HepG2 (cell line): Measurements from ENCODE around the gene MYOM1. TPM values are rescaled to one million over a fixed set of nuclear protein-coding genes. Genes with fewer than 3 reads are reported as not detected.
A peak's percentile ranks its signal among the peaks of the same experiment; 100 is the strongest.

Experiments used
- ATAC-seq: fragments of 200-7000 bp; cut with Tn5 transposase; 3 replicates; pipeline ENCODE4 v1.9.1; 2020; ENCODE audit warnings: mild to moderate bottlenecking, moderate library complexity
- BruUV-seq: library from RNA; stranded (reverse); fragments of 400-500 nt; replicated peaks from 2 replicates; lab custom pipeline; 2021; lab: Mats Ljungman, UMichigan
- CTCF ChIA-PET: fragments of 300-600 bp; formaldehyde crosslinking; extraction: SDS; loops from one replicate; lab custom pipeline; 2021; ENCODE audit warnings: low total read pairs, inconsistent platforms, low intra/inter-chr PET ratio; lab: Yijun Ruan, JAX
- POLR2A ChIA-PET: fragments of 350-600 bp; sonication (Branson Sonifier 250); formaldehyde crosslinking; loops from one replicate; lab custom pipeline; 2020; ENCODE audit warnings: antibody characterized with exemption, inconsistent platforms; lab: Yijun Ruan, JAX
- DNase-seq: peaks from one replicate; pipeline ENCODE4 v3.0.0-alpha.2; 2015; ENCODE audit warnings: low spot score
- FAIRE-seq: peaks from 3 replicates; lab custom pipeline; 2011; peaks lifted over from hg19 to GRCh38; lab: Jason Lieb, UNC
- H2AFZ ChIP-seq: one replicate; pipeline ENCODE4 v1.6.1; 2011; ENCODE audit warnings: low read length, inconsistent platforms
- H3K27ac ChIP-seq: fragments of 300-600 bp; 3 replicates; pipeline ENCODE4 v1.8.0; 2011; ENCODE audit warnings: mixed run types, mild to moderate bottlenecking, mixed read lengths, low read length, inconsistent platforms; ENCODE audit not compliant: insufficient read depth; ENCODE audit errors: extremely low read length
- H3K27me3 ChIP-seq, 2 experiments: fragments of 200-600 bp in 1 of 2; 2 replicates in 1 of 2; 3 replicates in 1 of 2; pipeline versions ENCODE4 v1.6.0 to v1.8.0; 2011; ENCODE audit warnings: low read length in 2 of 2, mild to moderate bottlenecking in 2 of 2, moderate library complexity in 2 of 2, inconsistent platforms in 1 of 2; ENCODE audit not compliant: insufficient read depth in 2 of 2, control insufficient read depth in 1 of 2
- H3K36me3 ChIP-seq, 2 experiments: fragments of 200-600 bp in 1 of 2; replicated peaks in 1 of 2; 2 replicates in 1 of 2; 3 replicates in 1 of 2; pipeline versions ENCODE4 v1.5.1 to v1.8.0; 2011; ENCODE audit warnings: low read length in 2 of 2, inconsistent platforms in 1 of 2; ENCODE audit not compliant: insufficient read depth in 2 of 2, control insufficient read depth in 1 of 2
- H3K4me1 ChIP-seq: 2 replicates; pipeline ENCODE4 v1.5.1; 2012; ENCODE audit warnings: low read length, inconsistent platforms; ENCODE audit not compliant: insufficient read depth
- H3K4me2 ChIP-seq: 2 replicates; pipeline ENCODE4 v1.6.0; 2011; ENCODE audit warnings: low read depth, low read length, inconsistent platforms
- H3K4me3 ChIP-seq, 3 experiments: fragments of 200-600 bp in 1 of 3; sonication (generic), shearing (Covaris generic) in 1 of 3; replicated peaks in 1 of 3; 2 replicates each; pipeline ENCODE4 v1.5.1; 2011 to 2016; ENCODE audit warnings: low read length in 3 of 3, inconsistent platforms in 2 of 3, low read depth in 2 of 3, mild to moderate bottlenecking in 2 of 3, control low read depth in 1 of 3, mixed read lengths in 1 of 3; ENCODE audit not compliant: insufficient read depth in 1 of 3
- H3K79me2 ChIP-seq: one replicate; pipeline ENCODE4 v1.6.1; 2011; ENCODE audit warnings: low read length, inconsistent platforms; ENCODE audit not compliant: insufficient read depth
- H3K9ac ChIP-seq: 2 replicates; pipeline ENCODE4 v1.6.0; 2011; ENCODE audit warnings: mild to moderate bottlenecking, low read depth, low read length, inconsistent platforms; ENCODE audit not compliant: insufficient read depth
- H3K9me3 ChIP-seq: 2 replicates; pipeline ENCODE4 v1.5.1; 2012; ENCODE audit warnings: mild to moderate bottlenecking, low read length
- H4K20me1 ChIP-seq: 2 replicates; pipeline ENCODE4 v1.6.0; 2011; ENCODE audit warnings: inconsistent platforms, mild to moderate bottlenecking, low read length, moderate library complexity; ENCODE audit not compliant: insufficient read depth
- AHR ChIP-seq: IDR thresholded peaks from 2 replicates; pipeline ENCODE4 v1.6.1; 2018; ENCODE audit warnings: missing genetic modification reagents, missing compliant biosample characterization
- ATM ChIP-seq: fragments of 450-650 bp; IDR thresholded peaks from 2 replicates; pipeline ENCODE4 v1.7.1; 2017; ENCODE audit warnings: mild to moderate bottlenecking, borderline replicate concordance
- CHD2 ChIP-seq: IDR thresholded peaks from 2 replicates; pipeline ENCODE4 v1.6.1; 2011; ENCODE audit warnings: low read depth, low read length, improper control_type of control experiment
- CREM ChIP-seq, 2 experiments: sonication (generic) in 1 of 2; formaldehyde crosslinking in 1 of 2; IDR thresholded peaks; 2 replicates each; pipeline versions ENCODE4 v1.4.0 to v1.6.1; 2016 to 2020; ENCODE audit warnings: antibody characterized with exemption in 1 of 2, mild to moderate bottlenecking in 1 of 2, missing genetic modification reagents in 1 of 2
- EP300 ChIP-seq, 3 experiments: sonication (generic) in 1 of 3; formaldehyde crosslinking in 1 of 3; IDR thresholded peaks; 2 replicates each; pipeline versions ENCODE4 v1.5.1 to v1.6.1; 2011 to 2020; ENCODE audit warnings: low read depth in 2 of 3, low read length in 2 of 3, borderline replicate concordance in 1 of 3, improper control_type of control experiment in 1 of 3, mild to moderate bottlenecking in 1 of 3, missing genetic modification reagents in 1 of 3, moderate library complexity in 1 of 3
- EZH2 ChIP-seq: conservative IDR thresholded peaks from 2 replicates; pipeline ENCODE4 v1.6.1; 2012; ENCODE audit warnings: mild to moderate bottlenecking, low read depth, low read length, moderate library complexity
- FOXA3 ChIP-seq: IDR thresholded peaks from 2 replicates; pipeline ENCODE4 v1.6.1; 2016; ENCODE audit warnings: missing genetic modification reagents, missing compliant biosample characterization
- ISL2 ChIP-seq: sonication (generic); formaldehyde crosslinking; IDR thresholded peaks from 2 replicates; pipeline ENCODE4 v1.5.0; 2020; ENCODE audit warnings: missing genetic modification reagents
- NCOA2 ChIP-seq: sonication (generic); formaldehyde crosslinking; IDR thresholded peaks from 2 replicates; pipeline ENCODE4 v1.8.0; 2022; ENCODE audit warnings: inconsistent platforms
- NCOA5 ChIP-seq: sonication (generic); formaldehyde crosslinking; IDR thresholded peaks from 2 replicates; pipeline ENCODE4 v1.4.0; 2020; ENCODE audit warnings: missing genetic modification reagents
- RXRB ChIP-seq: IDR thresholded peaks from 2 replicates; pipeline ENCODE4 v1.6.1; 2016; ENCODE audit warnings: borderline replicate concordance, missing genetic modification reagents, missing compliant biosample characterization
- SATB2 ChIP-seq: sonication (generic); formaldehyde crosslinking; IDR thresholded peaks from 2 replicates; pipeline ENCODE4 v1.5.0; 2020; ENCODE audit warnings: missing genetic modification reagents
- SOX13 ChIP-seq, 3 experiments: fragments of 450-650 bp in 1 of 3; sonication (generic) in 1 of 3; formaldehyde crosslinking in 1 of 3; IDR thresholded peaks in 2 of 3; conservative IDR thresholded peaks in 1 of 3; 2 replicates each; pipeline versions ENCODE4 v1.5.0 to v1.6.1; 2016 to 2020; ENCODE audit warnings: antibody characterized with exemption in 1 of 3, mild to moderate bottlenecking in 1 of 3, missing compliant biosample characterization in 1 of 3, missing genetic modification reagents in 1 of 3, moderate library complexity in 1 of 3
- SOX5 ChIP-seq: IDR thresholded peaks from 2 replicates; pipeline ENCODE4 v1.6.1; 2016; ENCODE audit warnings: borderline replicate concordance
- ZNF121 ChIP-seq: sonication (generic); formaldehyde crosslinking; IDR thresholded peaks from 2 replicates; pipeline ENCODE4 v1.5.0; 2020; ENCODE audit warnings: mild to moderate bottlenecking, missing genetic modification reagents
- ZNF230 ChIP-seq: sonication (generic); formaldehyde crosslinking; IDR thresholded peaks from 2 replicates; pipeline ENCODE4 v1.4.0; 2020; ENCODE audit warnings: mild to moderate bottlenecking, missing genetic modification reagents
- ZNF367 ChIP-seq: sonication (generic); formaldehyde crosslinking; IDR thresholded peaks from 2 replicates; pipeline ENCODE4 v1.4.0; 2020; ENCODE audit warnings: missing genetic modification reagents, borderline replicate concordance
- ZNF432 ChIP-seq: sonication (generic); formaldehyde crosslinking; IDR thresholded peaks from 2 replicates; pipeline ENCODE4 v1.5.0; 2020; ENCODE audit warnings: missing genetic modification reagents, mild to moderate bottlenecking, borderline replicate concordance
- ZNF652 ChIP-seq: IDR thresholded peaks from 2 replicates; pipeline ENCODE4 v1.6.1; 2016; ENCODE audit warnings: low read depth, borderline replicate concordance
- ZNF792 ChIP-seq: IDR thresholded peaks from 2 replicates; pipeline ENCODE4 v1.6.1; 2016
- WGBS: methylation state at CpG from one replicate; pipeline ENCODE4 v1.1.6; 2017; ENCODE audit warnings: low lambda C conversion rate; 5-methylcytosine and 5-hydroxymethylcytosine counted together
- in situ Hi-C: cut with HindIII; loops from 2 replicates; pipeline ENCODE4 v1.10.0; 2017; ENCODE audit warnings: low pct_unique_long_range_greater_than_20kb; ENCODE audit not compliant: extremely low pct_ligation_motif_present
- intact Hi-C: fragments of 100-400 bp; cut with micrococcal nuclease; formaldehyde crosslinking; loops from one replicate; pipeline ENCODE4 v1.10.0; 2022; ENCODE audit not compliant: unreplicated experiment
- polyA plus RNA-seq, 8 experiments: library from polyadenylated mRNA; depleted of rRNA in 3 of 8; stranded (reverse) in 7 of 8; unstranded in 1 of 8; fragments of >200 nt; fragmentation: Illumina TruSeq in 4 of 8; extraction: Trizol in 4 of 8; gene quantifications; 2 replicates each; pipeline versions ENCODE4 v1.2.1 to v1.2.3, GENCODE V29; 2011 to 2016; ENCODE audit warnings: low read depth in 4 of 8, missing spikeins in 1 of 8, mixed read lengths in 1 of 8; ENCODE audit not compliant: insufficient read depth in 1 of 8
- total RNA-seq, 5 experiments: library from RNA; depleted of rRNA; stranded (reverse); fragments of >200 nt; fragmentation: Illumina TruSeq; extraction: Trizol; gene quantifications; 2 replicates each; pipeline ENCODE4 v1.2.3, GENCODE V29; 2016; ENCODE audit warnings: low read depth in 1 of 5
- TF ChIP-seq, protein P1 (sequence below): sonication (generic); formaldehyde crosslinking; IDR thresholded peaks from 2 replicates; pipeline ENCODE4 v1.4.0; 2020; ENCODE audit warnings: missing genetic modification reagents

The MYOM1 gene
- total and polyA plus RNA-seq, 2 of the 13 experiments (the other 11 are each of a cell fraction or from before 2014, with no cell fraction given) = 0.46 to 0.98 TPM

DNA sequence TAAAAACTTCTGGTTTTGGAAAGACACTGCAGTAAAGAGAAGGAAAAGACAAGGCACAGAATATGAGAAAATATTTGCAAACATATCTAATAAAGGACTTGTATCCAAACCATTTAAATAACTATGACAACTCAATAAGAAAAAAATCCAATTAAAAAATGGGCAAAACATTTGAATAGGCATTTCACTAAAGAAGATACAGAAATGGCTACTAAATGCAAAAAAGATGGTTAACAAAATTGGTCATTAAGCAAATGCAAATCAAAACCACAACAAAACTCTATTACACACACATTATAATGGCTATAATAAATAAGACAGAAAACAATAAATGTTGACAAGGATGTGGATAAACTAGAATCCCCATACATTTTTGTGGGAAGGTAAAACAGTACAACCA is 14.5 kb downstream of the MYOM1 start:
- ChIA-PET POLR2A (no interaction called here), CTCF (no interaction called here)
- BruUV-seq = no TSS peak

DNA sequence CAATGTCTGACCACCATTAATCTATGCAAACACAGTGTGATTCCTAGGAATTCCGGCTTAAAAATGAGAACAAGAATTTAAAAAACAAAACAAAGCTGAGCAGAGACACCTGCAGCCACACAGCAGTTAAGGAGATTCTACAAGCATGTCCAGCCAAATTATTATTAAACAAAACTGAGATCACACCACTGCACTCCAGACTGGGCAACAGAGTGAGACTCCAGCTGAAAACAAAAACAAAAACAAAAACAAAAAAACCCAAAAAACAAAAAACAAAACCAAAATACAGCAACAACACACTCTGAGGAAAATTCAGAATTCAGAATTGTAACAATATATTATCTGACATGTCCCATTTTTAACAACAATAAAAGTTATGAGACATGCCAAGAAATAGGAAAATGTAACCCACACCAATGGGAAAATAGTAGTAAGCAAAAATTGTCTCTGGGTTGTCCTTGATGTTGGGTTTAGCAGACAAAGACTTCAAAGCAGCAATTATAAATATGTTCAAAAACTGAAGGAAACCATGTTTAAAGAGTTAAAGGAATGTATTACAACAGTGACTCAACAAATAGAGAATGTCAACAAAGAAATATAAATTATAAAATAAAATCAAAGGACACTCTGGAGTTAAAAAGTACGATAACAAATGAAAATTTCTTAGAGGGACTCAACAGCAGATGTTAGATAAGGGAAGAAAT is 19.7 kb downstream of the MYOM1 start:
- H3K9me3 ChIP-seq = 0 out of 2 replicates have a peak, but pooled peaks cover 4% of the 10 kb centered on the region
- TF ChIP-seq SOX13 (IDR thresholded peaks at IDR 0.05) (no peak), SOX13 (CRISPR knock-in tag; conservative IDR thresholded peaks at IDR 0.05 in 1 of 2, IDR thresholded peaks at IDR 0.05 in 1 of 2) (peak in 1 of 2 experiments; percentile 72; a peak in 2 of 4 replicates), EP300 (IDR thresholded peaks at IDR 0.05; ENCODE audit: low read depth in 2 of 2, low read length in 2 of 2) (0 out of 4 replicates have a peak, but pooled peaks of 1 of the 2 experiments have one; percentile 6), EP300 (CRISPR knock-in tag; IDR thresholded peaks at IDR 0.05; ENCODE audit: borderline replicate concordance) (no peak), CREM (IDR thresholded peaks at IDR 0.05) (peak; percentile 36; the same call in 1 of the 2 replicates), CREM (CRISPR knock-in tag; IDR thresholded peaks at IDR 0.05) (no peak), AHR (CRISPR knock-in tag) (no peak), ATM (no peak), RXRB (0 out of 2 replicates have a peak, but pooled peaks have one; percentile 12), ZNF121 (CRISPR knock-in tag) (peak; percentile 51; the same call in 1 of the 2 replicates), SOX5 (CRISPR knock-in tag) (peak; percentile 51; the same call in 1 of the 2 replicates), ZNF652 (CRISPR knock-in tag) (0 out of 2 replicates have a peak, but pooled peaks have one; percentile 18), NCOA2 (CRISPR knock-in tag) (peak; percentile 61), ISL2 (CRISPR knock-in tag) (peak; percentile 28; the same call in 1 of the 2 replicates), FOXA3 (CRISPR knock-in tag) (peak; percentile 22; the same call in 1 of the 2 replicates)
- TF ChIP-seq, protein P1, sequence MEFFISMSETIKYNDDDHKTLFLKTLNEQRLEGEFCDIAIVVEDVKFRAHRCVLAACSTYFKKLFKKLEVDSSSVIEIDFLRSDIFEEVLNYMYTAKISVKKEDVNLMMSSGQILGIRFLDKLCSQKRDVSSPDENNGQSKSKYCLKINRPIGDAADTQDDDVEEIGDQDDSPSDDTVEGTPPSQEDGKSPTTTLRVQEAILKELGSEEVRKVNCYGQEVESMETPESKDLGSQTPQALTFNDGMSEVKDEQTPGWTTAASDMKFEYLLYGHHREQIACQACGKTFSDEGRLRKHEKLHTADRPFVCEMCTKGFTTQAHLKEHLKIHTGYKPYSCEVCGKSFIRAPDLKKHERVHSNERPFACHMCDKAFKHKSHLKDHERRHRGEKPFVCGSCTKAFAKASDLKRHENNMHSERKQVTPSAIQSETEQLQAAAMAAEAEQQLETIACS = no peak
- peaks cover 23% of the 10 kb centered on the region for H3K4me1 ChIP-seq
- 78% methylated on average over 2 of the region's 2 CpGs for WGBS
- POLR2A ChIA-PET = interaction anchor here (1.5 kb wide), 1 partner anchor 47 kb away, joined by 3 read pairs; no protein-coding TSS in a partner anchor
- in situ Hi-C loops = no loop called here
- no peak overlapping the region for H3K9ac ChIP-seq
- no peaks in the 10 kb centered on the region for H3K27me3 ChIP-seq
- FAIRE-seq (no peak), ATAC-seq (no peak), DNase-seq (peak; percentile 56)
- H3K4me3 ChIP-seq = no peak overlapping the region
- H4K20me1 ChIP-seq = no peaks in the 10 kb centered on the region
- no TSS peak for BruUV-seq
- H3K36me3 ChIP-seq = no peaks in the 10 kb centered on the region
- intact Hi-C loops = loop anchor here (5.0 kb wide), 1 partner anchor 47 kb away; the partner anchor contains the start of gene MYL12A
- H3K79me2 ChIP-seq = no peaks in the 10 kb centered on the region
- no peak overlapping the region for H2AFZ ChIP-seq
- H3K4me2 ChIP-seq = no peak overlapping the region
- H3K27ac ChIP-seq = no peak overlapping the region
- CTCF ChIA-PET = no interaction called here

More for the DNA sequence above, 14.5 kb downstream of the MYOM1 start:
- 0 out of 2 replicates have a peak, but pooled peaks cover 4% of the 10 kb centered on the region for H3K9me3 ChIP-seq
- intact Hi-C loops (no loop called here), in situ Hi-C loops (no loop called here)
- no peaks in the 10 kb centered on the region for H4K20me1 ChIP-seq
- H3K9ac ChIP-seq = no peak overlapping the region
- TF ChIP-seq NCOA5 (CRISPR knock-in tag) (no peak), ZNF792 (CRISPR knock-in tag) (no peak), ZNF367 (CRISPR knock-in tag) (no peak), CHD2 (no peak), ZNF432 (no peak), ZNF230 (CRISPR knock-in tag) (no peak), EZH2 (no peak), SATB2 (CRISPR knock-in tag) (no peak)
- no peak overlapping the region for H2AFZ ChIP-seq
- H3K79me2 ChIP-seq = no peaks in the 10 kb centered on the region
- no peaks in the 10 kb centered on the region for H3K27me3 ChIP-seq
- ATAC-seq (no peak), FAIRE-seq (no peak), DNase-seq (no peak)
- H3K4me3 ChIP-seq = no peak overlapping the region
- H3K4me1 ChIP-seq = peaks cover 32% of the 10 kb centered on the region
- no peak overlapping the region for H3K27ac ChIP-seq
- no peaks in the 10 kb centered on the region for H3K36me3 ChIP-seq
- H3K4me2 ChIP-seq = no peak overlapping the region
